ACC112 (cell line): ENCODE data around the gene TUFM.
A peak's percentile ranks its signal among the peaks of the same experiment; 100 is the strongest.

Experiments used
- H2AFZ ChIP-seq: fragments of 200-600 bp; sonication (generic); one replicate; pipeline ENCODE4 v1.6.0; 2017; ENCODE audit warnings: antibody characterized with exemption, low read length; ENCODE audit not compliant: unreplicated experiment
- H3K27ac ChIP-seq: fragments of 200-600 bp; sonication (generic); 2 replicates; pipeline ENCODE4 v1.5.1; 2014; ENCODE audit warnings: low read depth, mild to moderate bottlenecking, antibody characterized with exemption, low read length, moderate library complexity
- H3K27me3 ChIP-seq: fragments of 200-600 bp; sonication (generic); 2 replicates; pipeline ENCODE4 v1.6.1; 2014; ENCODE audit warnings: mild to moderate bottlenecking, antibody characterized with exemption, low read length, moderate library complexity, mixed read lengths; ENCODE audit not compliant: insufficient read depth
- H3K36me3 ChIP-seq: fragments of 200-600 bp; sonication (generic); 2 replicates; pipeline ENCODE4 v1.6.1; 2016; ENCODE audit warnings: mild to moderate bottlenecking, antibody characterized with exemption, low read length, moderate library complexity, mixed read lengths; ENCODE audit not compliant: insufficient read depth
- H3K4me1 ChIP-seq: fragments of 200-600 bp; sonication (generic); one replicate; pipeline ENCODE4 v1.6.1; 2016; ENCODE audit warnings: low read length, mixed read lengths; ENCODE audit not compliant: insufficient read depth, unreplicated experiment, control insufficient read depth
- H3K4me3 ChIP-seq: fragments of 200-600 bp; sonication (generic); 2 replicates; pipeline ENCODE4 v1.5.1; 2014; ENCODE audit warnings: mild to moderate bottlenecking, low read depth, low read length
- H3K79me2 ChIP-seq: fragments of 200-600 bp; sonication (generic); one replicate; pipeline ENCODE4 v1.6.0; 2016; ENCODE audit warnings: low read length; ENCODE audit not compliant: control insufficient read depth, unreplicated experiment, insufficient read depth

The TUFM gene

DNA sequence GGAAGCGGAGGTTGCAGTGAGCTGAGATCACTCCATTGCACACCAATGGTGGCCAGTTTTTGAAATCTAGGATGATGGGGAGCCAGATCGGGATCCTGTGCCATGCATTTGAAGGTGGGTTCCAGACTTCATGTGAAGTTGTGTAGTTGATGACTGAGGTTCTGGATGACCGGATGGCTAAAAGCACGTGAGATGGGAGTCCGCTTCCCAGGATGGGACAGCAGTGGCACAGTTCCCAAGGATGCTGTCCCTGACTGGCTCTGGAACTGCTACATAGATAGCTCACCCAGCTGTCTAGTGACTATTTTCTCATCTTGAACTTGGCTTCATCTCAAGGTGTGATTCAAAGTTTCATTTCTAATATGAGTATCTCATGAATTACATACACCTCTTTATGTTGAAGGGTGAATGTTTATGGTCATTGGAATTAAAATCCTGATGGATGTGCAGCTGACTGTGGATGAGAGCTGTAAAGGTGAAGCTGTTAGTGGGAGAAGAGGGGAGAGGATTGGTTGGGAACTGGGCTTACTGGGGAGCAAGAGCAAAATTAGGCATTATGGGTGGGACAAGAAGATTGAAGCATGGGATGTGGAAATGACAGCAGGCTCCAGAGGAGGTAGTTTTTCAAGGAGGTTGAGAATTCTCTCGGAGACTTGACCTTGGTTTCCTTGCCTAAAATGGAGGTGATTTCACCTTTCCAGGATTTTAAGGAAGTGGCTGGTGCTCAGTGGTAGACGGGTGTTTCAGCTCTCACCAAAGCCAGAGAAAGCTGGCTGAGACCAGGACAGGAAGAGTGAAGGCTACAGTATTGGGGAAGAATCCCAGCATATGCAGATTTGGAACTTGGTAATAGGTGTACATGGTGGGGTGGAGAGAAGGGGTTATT lies 8.2 kb downstream of the TUFM start:
- Histone ChIP-seq H3K36me3 (peaks cover 13% of the 10 kb centered on the region; the same call in 1 of the 2 replicates), H3K27ac (no peak overlapping the region)

DNA sequence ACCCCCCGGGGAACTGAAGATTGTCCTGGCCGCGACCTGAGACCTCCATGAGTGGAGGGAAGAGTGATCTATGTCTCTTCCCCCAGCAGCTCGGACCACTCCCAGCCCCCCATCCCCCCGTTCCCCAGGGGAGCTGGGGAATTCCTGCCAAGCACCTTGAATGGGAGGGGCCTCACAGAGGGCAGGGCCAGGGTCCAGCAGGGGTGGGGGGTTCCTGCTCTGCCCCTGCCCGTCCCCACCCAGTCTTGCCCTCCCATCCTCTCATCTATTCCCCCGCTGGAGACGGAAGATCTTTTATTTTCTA lies 9.4 kb downstream of the TUFM start:
- Histone ChIP-seq H2AFZ (no peak overlapping the region), H3K27ac (no peak overlapping the region), H3K79me2 (no peaks in the 10 kb centered on the region), H3K36me3 (peaks cover 22% of the 10 kb centered on the region), H3K4me3 (no peak overlapping the region), H3K27me3 (no peaks in the 10 kb centered on the region), H3K4me1 (no peaks in the 10 kb centered on the region)

More for the DNA sequence above, 8.2 kb downstream of the TUFM start:
- Histone ChIP-seq H3K79me2 (no peaks in the 10 kb centered on the region), H3K4me1 (no peaks in the 10 kb centered on the region), H2AFZ (no peak overlapping the region), H3K27me3 (no peaks in the 10 kb centered on the region), H3K4me3 (no peak overlapping the region)

GRCh38 chr16:28835864-28836760 lies 10.0 kb downstream of the TUFM start:
- Histone ChIP-seq H3K27me3 (no peaks in the 10 kb centered on the region), H3K27ac (no peak overlapping the region), H3K36me3 (peaks cover 27% of the 10 kb centered on the region), H3K79me2 (peaks cover under 1% of the 10 kb centered on the region), H3K4me3 (no peak overlapping the region), H2AFZ (no peak overlapping the region), H3K4me1 (no peaks in the 10 kb centered on the region)

DNA sequence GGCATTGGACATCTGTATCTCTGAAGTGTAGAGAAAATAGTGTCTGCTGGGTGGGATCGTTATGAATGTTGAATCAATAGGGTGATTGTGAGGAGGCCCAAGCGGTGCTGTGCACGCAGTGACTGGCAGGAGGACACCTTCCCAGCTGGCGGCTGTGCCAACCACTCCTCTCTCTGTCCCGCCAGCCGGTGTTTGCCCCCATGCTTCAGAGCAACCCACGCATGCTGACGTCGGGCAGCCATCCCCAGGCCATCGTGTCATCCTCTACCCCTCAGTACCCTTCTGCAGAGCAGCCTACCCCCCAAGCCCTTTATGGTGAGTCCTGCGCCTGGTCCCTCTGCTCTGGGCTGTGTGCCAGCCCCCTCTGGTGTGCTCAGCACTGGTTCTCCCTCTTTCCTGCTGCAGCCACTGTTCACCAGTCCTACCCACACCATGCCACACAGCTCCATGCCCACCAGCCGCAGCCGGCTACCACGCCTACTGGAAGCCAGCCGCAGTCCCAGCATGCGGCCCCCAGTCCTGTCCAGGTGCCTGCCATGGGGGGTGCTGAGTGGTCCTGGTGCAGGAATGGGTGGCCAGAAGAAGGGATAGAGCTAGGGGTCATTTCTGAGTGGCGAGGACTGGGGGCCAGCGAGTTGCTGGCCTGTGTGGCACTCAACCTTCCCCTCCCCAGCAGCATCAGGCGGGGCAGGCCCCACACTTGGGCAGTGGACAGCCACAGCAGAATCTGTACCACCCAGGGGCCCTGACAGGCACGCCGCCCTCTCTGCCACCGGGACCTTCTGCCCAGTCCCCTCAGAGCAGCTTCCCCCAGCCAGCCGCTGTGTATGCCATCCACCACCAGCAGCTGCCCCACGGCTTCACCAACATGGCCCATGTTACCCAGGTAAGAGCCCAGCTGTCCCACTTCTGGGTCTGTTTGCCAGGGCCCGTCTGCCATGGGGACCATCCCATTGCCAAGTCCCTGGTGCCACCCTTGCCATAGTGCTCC lies 11.0 kb downstream of the TUFM start:
- no peak overlapping the region for H3K4me3 ChIP-seq
- H2AFZ ChIP-seq = no peak overlapping the region
- peaks cover 36% of the 10 kb centered on the region for H3K36me3 ChIP-seq
- H3K27ac ChIP-seq = no peak overlapping the region
- H3K4me1 ChIP-seq = no peaks in the 10 kb centered on the region
- H3K27me3 ChIP-seq = no peaks in the 10 kb centered on the region
- peaks cover 10% of the 10 kb centered on the region for H3K79me2 ChIP-seq

GRCh38 chr16:28834349-28834748 lies 11.8 kb downstream of the TUFM start:
- no peaks in the 10 kb centered on the region for H3K4me1 ChIP-seq
- H3K27ac ChIP-seq = no peak overlapping the region
- H3K79me2 ChIP-seq = peaks cover 17% of the 10 kb centered on the region
- no peaks in the 10 kb centered on the region for H3K27me3 ChIP-seq
- no peak overlapping the region for H3K4me3 ChIP-seq
- H3K36me3 ChIP-seq = peaks cover 44% of the 10 kb centered on the region
- no peak overlapping the region for H2AFZ ChIP-seq

DNA sequence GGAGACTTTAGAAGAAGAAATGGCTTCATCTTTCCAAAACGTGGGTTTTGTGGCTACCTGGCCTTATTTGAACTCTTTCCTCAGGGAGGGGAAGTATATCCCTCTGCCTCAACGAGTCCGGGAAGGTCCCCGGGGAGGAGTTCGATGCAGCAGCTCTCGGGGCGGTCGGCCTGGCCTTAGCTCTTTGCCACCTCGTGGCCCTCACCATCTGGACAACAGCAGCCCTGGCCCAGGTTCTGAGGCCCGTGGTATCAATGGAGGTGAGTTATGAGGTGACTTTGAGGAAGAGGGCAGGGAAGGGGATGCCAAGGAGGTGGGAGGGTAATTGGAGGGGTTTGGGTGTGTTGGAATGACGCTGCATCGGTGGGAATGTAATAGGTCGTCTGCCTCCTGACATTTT lies 15.6 kb downstream of the TUFM start:
- H3K4me1 ChIP-seq = peaks cover 11% of the 10 kb centered on the region
- peaks cover 65% of the 10 kb centered on the region for H3K36me3 ChIP-seq
- H3K27me3 ChIP-seq = no peaks in the 10 kb centered on the region
- no peak overlapping the region for H2AFZ ChIP-seq
- no peak overlapping the region for H3K27ac ChIP-seq
- H3K79me2 ChIP-seq = peaks cover 54% of the 10 kb centered on the region
- H3K4me3 ChIP-seq = no peak overlapping the region

- H3K79me2 ChIP-seq = peaks cover 62% of the 10 kb centered on the region
- no peak overlapping the region for H3K4me3 ChIP-seq
- H3K36me3 ChIP-seq = peaks cover 69% of the 10 kb centered on the region
- H3K27ac ChIP-seq = no peak overlapping the region
- no peak overlapping the region for H2AFZ ChIP-seq
- no peaks in the 10 kb centered on the region for H3K27me3 ChIP-seq
- peaks cover 19% of the 10 kb centered on the region for H3K4me1 ChIP-seq
Measured at GRCh38 chr16:28829747-28830146, 16.4 kb downstream of the TUFM start.

- peak overlapping the region; percentile 99 for H3K4me3 ChIP-seq
Measured at GRCh38 chr16:28826141-28826540, 20.0 kb downstream of the TUFM start.

DNA sequence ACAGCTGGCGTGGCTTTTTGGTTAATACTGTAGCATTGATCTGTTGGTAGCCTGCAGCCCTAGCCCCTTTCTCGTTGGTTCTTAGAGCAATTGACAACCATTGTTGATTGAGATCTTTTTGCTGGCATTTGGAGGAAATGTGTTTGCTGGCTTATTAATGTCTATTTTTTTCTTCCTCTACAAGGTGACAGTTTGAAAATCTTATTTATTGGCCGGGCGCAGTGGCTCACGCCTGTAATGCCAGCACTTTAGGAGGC lies 21.5 kb downstream of the TUFM start:
- no peak overlapping the region for H2AFZ ChIP-seq
- peaks cover 72% of the 10 kb centered on the region for H3K79me2 ChIP-seq

More at GRCh38 chr16:28826141-28826540, 20.0 kb downstream of the TUFM start:
- Histone ChIP-seq H3K27ac (no peak overlapping the region), H2AFZ (no peak overlapping the region), H3K4me1 (peaks cover 21% of the 10 kb centered on the region), H3K79me2 (peaks cover 86% of the 10 kb centered on the region), H3K36me3 (peaks cover 47% of the 10 kb centered on the region), H3K27me3 (no peaks in the 10 kb centered on the region)

More for the DNA sequence above, 21.5 kb downstream of the TUFM start:
- Histone ChIP-seq H3K36me3 (peaks cover 37% of the 10 kb centered on the region), H3K27ac (peak overlapping the region; percentile 89), H3K27me3 (no peaks in the 10 kb centered on the region), H3K4me1 (peaks cover 21% of the 10 kb centered on the region), H3K4me3 (peak overlapping the region; percentile 99)
